Heart left ventricle (tissue), 13 donors: ENCODE results near the gene MPHOSPH6.

Experiments
- POLR2A ChIP-seq, 2 donors: fragments of 450-650 bp; IDR thresholded peaks; one replicate each; pipeline ENCODE4 v1.6.1; 2017; ENCODE audit warnings: antibody characterized with exemption in 2 of 2, mild to moderate bottlenecking in 2 of 2, moderate library complexity in 2 of 2
- TF ChIP-seq, protein P1 (sequence below), 12 donors: fragments of 200-600 bp; sonication (generic) in 4 of 12; IDR thresholded peaks; one replicate each; pipeline versions ENCODE4 v1.5.0 to v1.8.0; 2018 to 2022; ENCODE audit warnings: antibody characterized with exemption in 12 of 12, mild to moderate bottlenecking in 5 of 12
- donor health status: ischemic (EF 13 %, LVEDD 7.1; RV severe dilation, severe dysfunction).
- donor health status: DM: no; HTN: yes; CAD: no.
- donor health status: DM: no; HTN: no; CAD: no.
- donor health status: ischemic (EF 25% LVEDD 6.9; RV normal size, moderate dysfunction).
- donor health status: ischemic (EF 25% LVEDD 5.7; RV mildly dilated, moderate dysfunction).
- donor health status: ischemic (EF 35%, LVEDD 5.7; RV mildly dilated, moderate dysfunction).
- donor health status: nonischemic (EF 11% LVEDD 7.7; RV severe dilation, severe dysfunction).
- donor health status: DM: yes; HTN: yes; CAD: no.
- donor health status: PGD.
- donor health status: ischemic (EF 29% LVEDD 5.4; RV normal size, mild dysfunction).
- donor health status: nonischemic (EF 23%, LVEDD 6.1; RV moderate dilation, normal function).

DNA sequence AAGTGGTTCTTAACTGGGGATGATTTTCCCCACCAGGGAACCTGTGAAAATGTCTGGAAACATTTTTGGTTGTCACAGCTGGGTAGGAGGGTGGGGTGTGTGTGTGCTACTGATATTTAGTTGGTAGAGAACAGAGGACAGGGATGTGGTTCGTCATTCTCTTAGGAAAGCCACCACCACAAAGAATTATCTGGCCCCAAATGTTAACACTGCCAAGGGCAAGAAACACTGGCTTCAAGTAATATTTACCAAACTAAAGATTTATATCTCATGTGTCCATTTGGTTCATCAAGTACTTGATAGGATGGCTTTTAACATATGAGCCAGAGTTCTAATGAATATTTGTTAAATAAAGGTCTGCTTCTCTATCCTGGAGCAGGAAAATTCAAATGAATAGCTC, 19.5 kb downstream of the MPHOSPH6 start:
- TF ChIP-seq, protein P1, sequence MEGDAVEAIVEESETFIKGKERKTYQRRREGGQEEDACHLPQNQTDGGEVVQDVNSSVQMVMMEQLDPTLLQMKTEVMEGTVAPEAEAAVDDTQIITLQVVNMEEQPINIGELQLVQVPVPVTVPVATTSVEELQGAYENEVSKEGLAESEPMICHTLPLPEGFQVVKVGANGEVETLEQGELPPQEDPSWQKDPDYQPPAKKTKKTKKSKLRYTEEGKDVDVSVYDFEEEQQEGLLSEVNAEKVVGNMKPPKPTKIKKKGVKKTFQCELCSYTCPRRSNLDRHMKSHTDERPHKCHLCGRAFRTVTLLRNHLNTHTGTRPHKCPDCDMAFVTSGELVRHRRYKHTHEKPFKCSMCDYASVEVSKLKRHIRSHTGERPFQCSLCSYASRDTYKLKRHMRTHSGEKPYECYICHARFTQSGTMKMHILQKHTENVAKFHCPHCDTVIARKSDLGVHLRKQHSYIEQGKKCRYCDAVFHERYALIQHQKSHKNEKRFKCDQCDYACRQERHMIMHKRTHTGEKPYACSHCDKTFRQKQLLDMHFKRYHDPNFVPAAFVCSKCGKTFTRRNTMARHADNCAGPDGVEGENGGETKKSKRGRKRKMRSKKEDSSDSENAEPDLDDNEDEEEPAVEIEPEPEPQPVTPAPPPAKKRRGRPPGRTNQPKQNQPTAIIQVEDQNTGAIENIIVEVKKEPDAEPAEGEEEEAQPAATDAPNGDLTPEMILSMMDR (IDR thresholded peaks at IDR 0.05) = no peak
- TF ChIP-seq POLR2A (IDR thresholded peaks at IDR 0.05) = no peak
